GF-D8 (cell line): Measurements from ENCODE around the gene ALAS2.
"Not testable (repeated sequence)": the region's sequence is repeated elsewhere in the genome, so short reads cannot be mapped to it uniquely, and the experiment has no call there.

Experiments used
- DNase-seq: peaks from one replicate; lab custom pipeline; 2025; lab: John Stamatoyannopoulos, UW

The ALAS2 gene

DNA sequence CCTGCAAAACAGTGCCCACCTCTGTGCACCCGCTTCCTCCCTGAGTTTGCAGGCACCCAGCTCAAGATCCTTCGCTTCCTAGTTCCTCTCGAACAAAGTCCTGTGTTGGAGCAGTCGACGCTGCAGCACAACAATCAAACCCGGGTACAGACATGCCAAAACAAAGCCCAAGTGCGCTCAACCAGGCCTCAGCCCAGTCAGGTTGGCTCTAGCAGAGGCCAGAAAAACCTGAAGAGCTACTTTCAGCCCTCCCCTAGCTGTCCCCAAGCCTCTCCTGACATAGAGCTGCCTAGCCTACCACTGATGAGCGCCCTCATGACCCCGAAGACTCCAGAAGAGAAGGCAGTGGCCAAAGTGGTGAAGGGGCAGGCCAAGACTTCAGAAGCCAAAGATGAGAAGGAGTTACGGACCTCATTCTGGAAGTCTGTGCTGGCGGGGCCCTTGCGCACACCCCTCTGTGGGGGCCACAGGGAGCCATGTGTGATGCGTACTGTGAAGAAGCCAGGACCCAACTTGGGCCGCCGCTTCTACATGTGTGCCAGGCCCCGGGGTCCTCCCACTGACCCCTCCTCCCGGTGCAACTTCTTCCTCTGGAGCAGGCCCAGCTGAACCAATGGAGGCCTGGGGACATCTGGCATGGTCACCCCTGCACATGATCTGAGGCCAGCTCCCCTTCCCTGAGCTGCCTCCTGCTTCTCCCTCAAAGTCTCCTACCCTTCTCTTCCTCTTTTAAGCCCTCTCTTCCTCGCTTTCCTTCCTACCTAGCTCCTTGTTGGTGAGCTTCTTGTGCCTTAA, 23.8 kb downstream of the ALAS2 start:
- DNase-seq: no peak

- DNase-seq: no peak
Measured at GRCh38 chrX:55005256-55005655, 25.5 kb downstream of the ALAS2 start.

- DNase-seq: no peak
Measured at GRCh38 chrX:55004231-55004630, 26.5 kb downstream of the ALAS2 start.

GRCh38 chrX:54999717-55000598, 30.8 kb downstream of the ALAS2 start, which contains the start of gene APEX2:
TSS of gene APEX2 (plus strand) at chrX:55000363. CDS start at chrX:55000423, 60 bp downstream.
- peak; percentile 78 for DNase-seq

DNA sequence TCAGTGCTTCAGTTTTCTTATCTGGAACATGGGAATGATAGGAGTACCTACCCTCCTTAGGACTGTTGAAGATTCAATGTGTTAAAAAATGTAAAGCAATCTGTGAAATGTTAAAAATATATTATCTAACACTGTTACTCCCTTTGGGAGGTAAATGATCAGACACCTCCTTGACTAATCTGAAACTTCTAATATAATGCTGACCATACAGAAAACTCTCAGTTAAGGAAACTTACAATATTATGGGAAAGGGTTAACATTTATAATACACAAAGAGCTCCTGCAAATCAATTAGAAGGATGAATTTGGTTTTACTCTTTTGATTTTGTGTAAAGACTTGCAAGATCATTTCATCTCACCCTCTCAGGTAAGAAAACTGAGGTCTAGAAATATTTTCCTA, 35.2 kb downstream of the ALAS2 start:
- DNase-seq: no peak

- DNase-seq: no peak
Measured at GRCh38 chrX:54994668-54995351, 36.0 kb downstream of the ALAS2 start.

DNA sequence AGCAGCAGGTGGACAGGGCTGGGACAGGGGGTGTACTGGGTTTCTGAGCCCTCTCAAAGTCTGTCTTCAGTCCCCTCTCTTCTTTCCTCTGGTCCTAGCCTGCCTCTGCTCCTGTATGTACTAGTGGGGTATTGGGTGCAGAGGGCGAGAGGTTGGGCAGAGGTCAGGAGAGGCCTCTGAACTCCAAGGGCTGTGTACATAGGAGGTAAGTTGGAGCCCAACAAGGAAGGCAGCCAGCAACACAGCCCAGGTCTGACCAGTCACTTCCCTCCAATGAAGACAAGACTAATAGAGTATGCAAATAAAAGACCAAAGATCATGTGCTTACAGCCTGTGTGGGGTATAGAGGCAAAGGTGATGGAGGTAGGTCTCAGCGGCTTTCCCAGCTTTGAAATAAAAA, 36.7 kb downstream of the ALAS2 start, which contains the start of gene PFKFB1:
PFKFB1 (minus strand) TSS at position 90 of the 400 bp plus-strand sequence. CDS start 181 bp downstream, outside the sequence.
- no peak for DNase-seq

DNA sequence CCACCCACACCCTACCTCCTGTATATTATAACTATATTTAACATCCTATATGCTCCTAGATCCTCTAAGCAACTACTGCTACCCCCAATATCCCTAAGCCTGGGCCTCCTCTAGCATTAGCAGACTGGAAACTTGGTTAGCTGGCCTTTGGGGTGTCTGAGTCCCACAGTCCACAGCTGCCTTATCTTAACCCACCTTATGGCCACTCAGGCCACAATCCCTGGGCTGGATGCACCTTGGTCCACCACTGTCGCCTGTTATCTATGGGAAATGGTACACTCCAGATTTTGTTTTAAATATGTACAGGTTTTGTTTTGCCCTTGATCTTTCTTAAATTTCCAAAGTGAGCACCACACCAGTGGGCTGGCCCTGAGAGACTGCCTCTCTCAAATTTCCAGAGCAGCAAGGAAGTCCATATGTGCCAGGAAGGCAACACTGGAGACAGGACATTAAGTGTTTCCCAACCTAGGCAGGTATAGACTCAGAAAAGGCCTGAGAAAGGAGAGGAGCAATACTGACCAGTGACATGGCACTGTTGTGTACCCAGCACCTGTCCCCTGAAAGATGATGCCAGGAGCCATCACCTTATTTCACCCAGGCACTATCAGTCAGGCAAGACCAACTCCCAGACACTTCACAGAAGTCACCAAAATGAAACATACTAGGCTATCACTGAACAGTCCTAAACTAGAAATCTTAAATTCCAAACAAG, 37.7 kb downstream of the ALAS2 start:
- no peak for DNase-seq

- DNase-seq: no peak
Measured at GRCh38 chrX:54991706-54992105, 39.1 kb downstream of the ALAS2 start.

DNA sequence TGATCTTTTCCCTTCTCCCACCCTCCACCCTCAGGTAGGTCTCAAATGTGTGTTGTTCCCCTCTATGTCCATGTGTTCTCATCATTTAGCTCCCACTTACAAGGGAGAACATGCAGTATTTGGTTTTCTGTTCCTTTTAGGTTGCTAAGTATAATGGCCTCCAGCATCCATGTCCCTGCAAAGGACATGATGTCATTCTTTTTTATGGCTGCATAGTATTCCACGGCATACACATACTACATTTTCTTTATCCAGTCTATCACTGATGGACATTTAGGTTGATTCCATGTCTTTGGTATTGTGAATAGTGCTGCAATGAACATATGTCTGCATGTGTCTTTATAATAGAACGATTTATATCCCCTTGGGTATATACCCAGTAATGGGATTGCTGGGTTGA, 47.5 kb downstream of the ALAS2 start:
- DNase-seq: not testable (repeated sequence)

- no peak for DNase-seq
Measured at GRCh38 chrX:54980334-54980733, 50.4 kb downstream of the ALAS2 start.

- DNase-seq: no peak
Measured at GRCh38 chrX:54979432-54979831, 51.3 kb downstream of the ALAS2 start.

DNA sequence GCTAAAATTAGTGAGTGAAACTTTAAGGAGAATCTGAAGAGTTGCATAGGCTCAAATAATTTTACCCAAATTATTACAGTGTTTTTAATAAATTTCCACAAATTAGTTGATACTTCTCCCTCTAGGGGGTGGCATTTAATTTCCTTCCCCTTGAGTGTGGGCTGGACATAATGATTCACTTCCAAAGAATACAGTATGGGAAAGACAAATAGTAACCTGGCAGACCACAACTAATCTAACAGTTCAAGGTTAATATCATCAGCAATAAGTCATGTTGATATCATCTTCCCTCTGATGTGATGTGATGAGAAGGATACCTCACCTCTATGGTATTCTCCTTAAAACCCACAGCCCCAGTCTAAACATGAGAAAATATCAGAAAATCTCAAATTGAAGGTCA, 52.3 kb downstream of the ALAS2 start:
- no peak for DNase-seq

DNA sequence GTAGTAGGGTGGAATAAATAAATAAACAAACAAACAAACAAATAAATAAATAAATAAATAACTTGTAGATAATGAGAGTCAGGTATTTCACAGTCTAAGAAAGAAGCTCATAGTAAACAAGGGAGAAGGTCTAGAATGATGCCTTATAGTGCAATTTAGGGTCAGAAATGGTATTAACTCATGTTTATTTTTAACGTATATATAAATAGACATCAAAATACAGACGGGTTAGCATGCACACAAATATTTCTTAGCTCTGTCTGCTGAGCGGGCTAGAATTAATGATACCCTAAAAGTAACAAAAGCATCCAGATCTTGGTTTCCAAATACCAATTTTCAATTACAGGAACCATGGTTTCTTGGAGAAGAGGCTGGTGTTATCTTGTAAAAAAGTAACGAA, 53.4 kb downstream of the ALAS2 start:
- DNase-seq: no peak

- DNase-seq: no peak
Measured at GRCh38 chrX:54964766-54965497, 65.8 kb downstream of the ALAS2 start.

DNA sequence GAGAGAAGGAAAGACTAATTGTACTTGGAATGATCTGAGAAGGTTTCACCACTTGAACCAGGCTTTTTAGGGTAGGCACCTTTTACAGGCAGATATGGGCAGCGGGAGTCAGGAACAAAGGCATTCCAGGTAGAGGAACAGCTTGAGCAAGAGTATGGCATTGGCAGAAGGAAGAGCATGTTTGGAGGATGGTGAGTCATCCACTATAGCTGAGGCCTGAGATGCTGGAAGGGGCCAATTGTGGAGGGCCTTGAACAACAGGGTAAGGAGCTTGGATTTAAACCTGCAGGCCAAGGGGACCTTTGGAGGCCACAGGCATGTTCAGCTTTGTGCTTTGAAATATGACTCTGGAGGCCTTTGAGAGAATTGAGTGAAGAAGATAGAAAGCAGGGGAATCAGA, 69.0 kb downstream of the ALAS2 start:
- DNase-seq: no peak
